Measurements from ENCODE around the gene CRYL1.

DNA sequence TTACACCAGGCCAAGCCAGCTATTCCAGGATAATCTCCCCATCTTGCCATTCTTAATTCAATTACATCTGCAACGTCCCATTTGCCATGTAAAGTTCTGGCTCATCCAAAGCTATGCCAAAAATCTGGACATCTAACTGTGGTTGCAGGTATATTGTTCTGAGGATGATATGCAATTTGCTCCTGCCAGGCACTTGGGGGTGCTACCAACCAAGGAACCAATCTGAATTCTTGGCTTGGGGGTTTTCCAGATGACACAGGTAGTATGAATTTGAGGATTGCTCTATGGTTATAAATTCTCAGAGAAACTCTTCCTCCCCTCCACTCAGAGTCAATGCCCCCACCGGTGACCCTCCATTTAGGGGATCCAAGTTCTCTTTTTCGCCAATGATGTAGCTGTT lies 33.0 kb downstream of the CRYL1 start:
- TF ChIP-seq, protein P1, sequence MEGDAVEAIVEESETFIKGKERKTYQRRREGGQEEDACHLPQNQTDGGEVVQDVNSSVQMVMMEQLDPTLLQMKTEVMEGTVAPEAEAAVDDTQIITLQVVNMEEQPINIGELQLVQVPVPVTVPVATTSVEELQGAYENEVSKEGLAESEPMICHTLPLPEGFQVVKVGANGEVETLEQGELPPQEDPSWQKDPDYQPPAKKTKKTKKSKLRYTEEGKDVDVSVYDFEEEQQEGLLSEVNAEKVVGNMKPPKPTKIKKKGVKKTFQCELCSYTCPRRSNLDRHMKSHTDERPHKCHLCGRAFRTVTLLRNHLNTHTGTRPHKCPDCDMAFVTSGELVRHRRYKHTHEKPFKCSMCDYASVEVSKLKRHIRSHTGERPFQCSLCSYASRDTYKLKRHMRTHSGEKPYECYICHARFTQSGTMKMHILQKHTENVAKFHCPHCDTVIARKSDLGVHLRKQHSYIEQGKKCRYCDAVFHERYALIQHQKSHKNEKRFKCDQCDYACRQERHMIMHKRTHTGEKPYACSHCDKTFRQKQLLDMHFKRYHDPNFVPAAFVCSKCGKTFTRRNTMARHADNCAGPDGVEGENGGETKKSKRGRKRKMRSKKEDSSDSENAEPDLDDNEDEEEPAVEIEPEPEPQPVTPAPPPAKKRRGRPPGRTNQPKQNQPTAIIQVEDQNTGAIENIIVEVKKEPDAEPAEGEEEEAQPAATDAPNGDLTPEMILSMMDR (IDR thresholded peaks at IDR 0.05; ENCODE audit: insufficient read depth, low read length, poor library complexity, severe bottlenecking): peak; percentile 71
- TF ChIP-seq EZH2phosphoT487 (conservative IDR thresholded peaks at IDR 0.05; ENCODE audit: low read length): no peak

All from SU-DHL-6 (cell line).